A673 (cell line): ENCODE data around the gene CD226. TPM values are rescaled to one million over a fixed set of nuclear protein-coding genes. Genes with fewer than 3 reads are reported as not detected.
"Not testable (repeated sequence)": the region's sequence is repeated elsewhere in the genome, so short reads cannot be mapped to it uniquely, and the experiment has no call there.

ENCODE experiments used
- BruUV-seq: library from RNA; stranded (reverse); fragments of 400-500 nt; replicated peaks from 2 replicates; lab custom pipeline; 2021; lab: Mats Ljungman, UMichigan
- CTCF ChIA-PET: fragments of 300-600 bp; sonication (Branson Sonifier 250); formaldehyde crosslinking; loops from one replicate; lab custom pipeline; 2022; ENCODE audit warnings: antibody characterized with exemption; lab: Charles Lee
- POLR2A ChIA-PET: fragments of 300-600 bp; sonication (Branson Sonifier 250); formaldehyde crosslinking; loops from one replicate; lab custom pipeline; 2022; ENCODE audit warnings: antibody characterized with exemption; ENCODE audit not compliant: low non-redundant PET; lab: Charles Lee
- DNase-seq: peaks from one replicate; pipeline ENCODE4 v3.0.0-alpha.2; 2015; ENCODE audit warnings: low spot score
- H3K27ac ChIP-seq: fragments of 200-600 bp; sonication (generic); 2 replicates; pipeline ENCODE4 v1.5.1; 2016; ENCODE audit warnings: mixed run types, low read depth, mild to moderate bottlenecking, mixed read lengths, antibody characterized with exemption, low read length; ENCODE audit not compliant: poor library complexity, severe bottlenecking
- H3K27me3 ChIP-seq: fragments of 200-600 bp; sonication (generic); replicated peaks from 2 replicates; pipeline ENCODE4 v1.6.1; 2017; ENCODE audit warnings: mixed run types, low read depth, mild to moderate bottlenecking, mixed read lengths, antibody characterized with exemption, low read length; ENCODE audit not compliant: insufficient read depth, poor library complexity
- H3K36me3 ChIP-seq: fragments of 200-600 bp; sonication (generic); 2 replicates; pipeline ENCODE4 v1.6.1; 2016; ENCODE audit warnings: mixed run types, mild to moderate bottlenecking, mixed read lengths, antibody characterized with exemption, low read length; ENCODE audit not compliant: insufficient read depth, poor library complexity, severe bottlenecking
- H3K4me1 ChIP-seq: fragments of 200-600 bp; sonication (generic); 2 replicates; pipeline ENCODE4 v1.6.1; 2017; ENCODE audit warnings: mixed run types, mild to moderate bottlenecking, mixed read lengths, antibody characterized with exemption, low read length; ENCODE audit not compliant: insufficient read depth, poor library complexity, severe bottlenecking
- H3K4me3 ChIP-seq: fragments of 200-600 bp; sonication (generic); 2 replicates; pipeline ENCODE4 v1.5.1; 2016; ENCODE audit warnings: low read depth, mixed run types, mild to moderate bottlenecking, mixed read lengths, low read length; ENCODE audit not compliant: poor library complexity, severe bottlenecking
- H3K9me3 ChIP-seq: fragments of 200-600 bp; sonication (generic); 2 replicates; pipeline ENCODE4 v1.6.1; 2016; ENCODE audit warnings: mixed run types, low read depth, mild to moderate bottlenecking, mixed read lengths, antibody characterized with exemption, low read length; ENCODE audit not compliant: poor library complexity, severe bottlenecking
- CTCF ChIP-seq: fragments of 300-800, 200-600 bp; sonication (generic); conservative IDR thresholded peaks from 2 replicates; pipeline ENCODE4 v1.5.1; 2017; ENCODE audit warnings: low read depth, mild to moderate bottlenecking, antibody characterized with exemption, low read length, moderate library complexity, mixed read lengths
- EZH2 ChIP-seq: fragments of 200-600 bp; sonication (generic); IDR thresholded peaks from 2 replicates; pipeline ENCODE4 v1.6.1; 2017; ENCODE audit warnings: borderline replicate concordance, low read depth, mild to moderate bottlenecking, mixed read lengths, antibody characterized with exemption, low read length; ENCODE audit not compliant: poor library complexity, severe bottlenecking
- intact Hi-C: fragments of 100-400 bp; cut with micrococcal nuclease; formaldehyde crosslinking; loops from one replicate; pipeline ENCODE4 v1.10.0; 2022; ENCODE audit not compliant: unreplicated experiment
- total RNA-seq: library from RNA; stranded (reverse); gene quantifications from 2 replicates; pipeline ENCODE4 v1.2.3, GENCODE V29; 2021

Gene CD226
- total RNA-seq, 1 experiment from 2014 or later = 0.71 TPM

GRCh38 chr18:69943021-69943420, 4.7 kb downstream of the CD226 start:
- BruUV-seq = no TSS peak
- ChIA-PET POLR2A (no interaction called here), CTCF (no interaction called here)
- H3K36me3 ChIP-seq = no peaks in the 10 kb centered on the region
- H3K4me3 ChIP-seq = no peak overlapping the region
- no peaks in the 10 kb centered on the region for H3K27me3 ChIP-seq
- DNase-seq = no peak
- TF ChIP-seq EZH2 = no peak
- TF ChIP-seq CTCF = peak; percentile 42
- intact Hi-C loops = no loop called here
- H3K9me3 ChIP-seq = no peaks in the 10 kb centered on the region
- H3K4me1 ChIP-seq = no peaks in the 10 kb centered on the region
- no peak overlapping the region for H3K27ac ChIP-seq

- ChIA-PET POLR2A (no interaction called here), CTCF (no interaction called here)
- no peak for DNase-seq
- intact Hi-C loops = no loop called here
- no peaks in the 10 kb centered on the region for H3K27me3 ChIP-seq
- no peaks in the 10 kb centered on the region for H3K36me3 ChIP-seq
- no peak overlapping the region for H3K27ac ChIP-seq
- H3K9me3 ChIP-seq = no peaks in the 10 kb centered on the region
- TF ChIP-seq CTCF (no peak), EZH2 (no peak)
- BruUV-seq = no TSS peak
- H3K4me1 ChIP-seq = no peaks in the 10 kb centered on the region
- H3K4me3 ChIP-seq = no peak overlapping the region
Observed at GRCh38 chr18:69941183-69941582, 6.5 kb downstream of the CD226 start.

- H3K4me1 ChIP-seq, H3K9me3 ChIP-seq, BruUV-seq, H3K36me3 ChIP-seq, H3K27ac ChIP-seq, DNase-seq, H3K4me3 ChIP-seq, intact Hi-C loops, CTCF ChIA-PET, H3K27me3 ChIP-seq: not testable (repeated sequence)
- POLR2A ChIA-PET = interaction anchor here (0.9 kb wide), 1 partner anchor 216 kb away, joined by 5 read pairs; no protein-coding TSS in a partner anchor
Observed at GRCh38 chr18:69939812-69940211, 7.9 kb downstream of the CD226 start.

GRCh38 chr18:69936191-69936558, 11.5 kb downstream of the CD226 start:
- peaks cover 2% of the 10 kb centered on the region for H3K4me1 ChIP-seq
- CTCF ChIA-PET = no interaction called here
- no peak overlapping the region for H3K4me3 ChIP-seq
- H3K27ac ChIP-seq = no peak overlapping the region
- H3K27me3 ChIP-seq = no peaks in the 10 kb centered on the region
- no peak for TF ChIP-seq EZH2
- no peak for TF ChIP-seq CTCF
- no peaks in the 10 kb centered on the region for H3K36me3 ChIP-seq
- intact Hi-C loops = no loop called here
- no TSS peak for BruUV-seq
- no peaks in the 10 kb centered on the region for H3K9me3 ChIP-seq
- POLR2A ChIA-PET = interaction anchor here (0.7 kb wide), 1 partner anchor 96 kb away, joined by 4 read pairs; no protein-coding TSS in a partner anchor
- DNase-seq = no peak
